ENCODE data around the gene LCORL.
"Not testable (repeated sequence)": the region's sequence is repeated elsewhere in the genome, so short reads cannot be mapped to it uniquely, and the experiment has no call there.

Gene LCORL

GRCh38 chr4:17884063-17884462, 137.5 kb downstream of the LCORL start:
- Histone ChIP-seq H3K27ac (ENCODE audit: low read depth, low read length) (no peak overlapping the region), H3K9me3 (ENCODE audit: low read length) (no peaks in the 10 kb centered on the region), H3K36me3 (ENCODE audit: insufficient read depth, low read length) (no peaks in the 10 kb centered on the region), H3K4me3 (ENCODE audit: low read depth in 1 of 2, low read length in 2 of 2) (no peak overlapping the region), H3K27me3 (ENCODE audit: control insufficient read depth in 1 of 2, insufficient read depth in 2 of 2, low read length in 2 of 2) (no peaks in the 10 kb centered on the region), H3K4me1 (ENCODE audit: insufficient read depth, low read length) (no peaks in the 10 kb centered on the region), H3K9ac (ENCODE audit: low read length) (no peak overlapping the region)

DNA sequence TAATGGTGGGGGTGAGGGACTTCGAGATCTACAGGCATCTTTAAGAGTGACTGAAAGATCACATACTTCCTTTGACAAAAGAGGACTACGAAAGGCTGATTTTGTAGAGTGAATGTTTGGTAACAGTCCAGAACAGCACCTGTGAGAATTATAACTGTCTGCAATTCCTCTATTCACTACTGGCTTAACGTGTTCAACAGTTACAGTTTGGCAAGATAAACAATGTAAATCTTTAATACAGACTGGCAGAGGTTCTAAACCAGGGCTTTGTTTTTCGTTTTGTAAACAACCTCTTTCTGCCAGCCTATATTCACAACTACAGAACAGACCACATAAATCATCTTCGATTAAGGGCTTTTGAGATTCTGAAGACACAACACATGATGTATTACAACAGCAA, 143.9 kb downstream of the LCORL start:
- Histone ChIP-seq H3K4me3 (ENCODE audit: low read depth in 1 of 2, low read length in 2 of 2) (no peak overlapping the region), H3K27ac (ENCODE audit: low read depth, low read length) (no peak overlapping the region), H3K9me3 (ENCODE audit: low read length) (no peaks in the 10 kb centered on the region), H3K9ac (ENCODE audit: low read length) (no peak overlapping the region), H3K36me3 (ENCODE audit: insufficient read depth, low read length) (no peaks in the 10 kb centered on the region), H3K27me3 (ENCODE audit: control insufficient read depth in 1 of 2, insufficient read depth in 2 of 2, low read length in 2 of 2) (no peaks in the 10 kb centered on the region), H3K4me1 (ENCODE audit: insufficient read depth, low read length) (no peaks in the 10 kb centered on the region)

DNA sequence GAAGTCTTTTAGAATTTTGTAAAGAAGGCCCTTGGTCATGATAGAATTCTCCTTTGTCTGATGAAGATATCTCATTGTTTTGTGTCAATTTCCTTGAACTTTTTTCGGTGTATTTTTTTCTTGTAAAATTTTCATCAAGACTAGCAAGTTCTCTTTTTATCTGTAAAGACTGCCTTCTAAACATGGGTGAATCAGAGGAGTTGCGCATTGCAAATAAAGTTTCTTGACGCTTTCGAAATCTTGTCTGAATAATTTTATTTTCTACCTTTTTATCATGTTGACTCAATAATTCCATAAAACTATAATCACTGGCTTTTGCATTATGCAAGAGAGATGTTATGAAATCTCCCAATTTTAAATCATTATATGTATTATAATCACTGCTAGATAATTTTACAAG, 144.6 kb downstream of the LCORL start:
- H3K27ac ChIP-seq (ENCODE audit: low read depth, low read length): no peak overlapping the region
- H3K36me3 ChIP-seq (ENCODE audit: insufficient read depth, low read length): no peaks in the 10 kb centered on the region
- H3K4me3 ChIP-seq (ENCODE audit: low read depth in 1 of 2, low read length in 2 of 2): no peak overlapping the region
- no peaks in the 10 kb centered on the region for H3K4me1 ChIP-seq (ENCODE audit: insufficient read depth, low read length)
- H3K9ac ChIP-seq (ENCODE audit: low read length): no peak overlapping the region
- no peaks in the 10 kb centered on the region for H3K27me3 ChIP-seq (ENCODE audit: control insufficient read depth in 1 of 2, insufficient read depth in 2 of 2, low read length in 2 of 2)
- H3K9me3 ChIP-seq (ENCODE audit: low read length): no peaks in the 10 kb centered on the region

GRCh38 chr4:17875402-17876070, 146.0 kb downstream of the LCORL start:
- Histone ChIP-seq H3K9ac (ENCODE audit: low read length) (no peak overlapping the region), H3K27ac (ENCODE audit: low read depth, low read length) (no peak overlapping the region), H3K27me3 (ENCODE audit: control insufficient read depth in 1 of 2, insufficient read depth in 2 of 2, low read length in 2 of 2) (no peaks in the 10 kb centered on the region), H3K9me3 (ENCODE audit: low read length) (no peaks in the 10 kb centered on the region), H3K36me3 (ENCODE audit: insufficient read depth, low read length) (no peaks in the 10 kb centered on the region), H3K4me1 (ENCODE audit: insufficient read depth, low read length) (no peaks in the 10 kb centered on the region), H3K4me3 (ENCODE audit: low read depth in 1 of 2, low read length in 2 of 2) (no peak overlapping the region)

DNA sequence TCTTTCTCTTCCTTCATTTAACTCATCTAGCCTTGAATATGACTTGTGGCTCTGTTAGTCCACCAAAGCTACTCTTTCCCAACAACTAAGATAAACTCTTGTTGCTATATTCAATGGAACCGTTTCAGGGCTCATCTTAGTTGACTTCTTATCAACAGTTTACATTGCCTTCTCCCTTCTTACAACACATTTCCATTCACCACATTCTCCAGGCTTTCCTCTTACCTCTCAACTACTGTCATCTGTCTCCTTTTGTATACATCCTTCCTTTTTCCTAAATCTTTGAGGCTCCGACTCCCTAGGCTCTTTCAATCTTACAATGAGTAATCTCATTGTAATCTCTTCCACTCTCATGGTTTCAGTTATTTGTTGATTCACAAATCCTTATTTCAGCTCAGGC, 152.2 kb downstream of the LCORL start:
- H3K9ac ChIP-seq (ENCODE audit: low read length): no peak overlapping the region
- no peak overlapping the region for H3K4me3 ChIP-seq (ENCODE audit: low read depth in 1 of 2, low read length in 2 of 2)
- H3K27me3 ChIP-seq (ENCODE audit: control insufficient read depth in 1 of 2, insufficient read depth in 2 of 2, low read length in 2 of 2): no peaks in the 10 kb centered on the region
- H3K27ac ChIP-seq (ENCODE audit: low read depth, low read length): no peak overlapping the region
- H3K9me3 ChIP-seq (ENCODE audit: low read length): no peaks in the 10 kb centered on the region
- no peaks in the 10 kb centered on the region for H3K36me3 ChIP-seq (ENCODE audit: insufficient read depth, low read length)
- H3K4me1 ChIP-seq (ENCODE audit: insufficient read depth, low read length): no peaks in the 10 kb centered on the region

DNA sequence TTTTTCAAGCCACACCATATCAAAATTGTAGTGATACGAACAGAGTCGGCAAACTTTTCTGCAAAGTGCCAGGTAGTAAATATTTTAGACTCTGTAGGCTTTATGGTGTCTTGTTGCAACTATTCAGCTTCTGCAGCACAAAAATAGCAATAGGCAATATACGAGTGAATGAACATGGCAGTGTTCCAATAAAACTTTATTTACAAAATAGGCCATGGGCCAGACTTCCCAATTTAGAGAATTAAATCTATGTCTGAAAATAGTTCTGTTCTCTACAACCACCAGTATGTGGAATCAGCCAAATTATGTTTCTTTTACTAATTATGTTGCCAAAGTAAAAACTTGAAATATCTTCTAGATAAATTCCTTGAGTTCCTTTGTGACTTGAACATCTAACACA, 154.3 kb downstream of the LCORL start:
- Histone ChIP-seq H3K9me3 (ENCODE audit: low read length) (no peaks in the 10 kb centered on the region), H3K4me1 (ENCODE audit: insufficient read depth, low read length) (no peaks in the 10 kb centered on the region), H3K27me3 (ENCODE audit: control insufficient read depth in 1 of 2, insufficient read depth in 2 of 2, low read length in 2 of 2) (no peaks in the 10 kb centered on the region), H3K9ac (ENCODE audit: low read length) (no peak overlapping the region), H3K4me3 (ENCODE audit: low read depth in 1 of 2, low read length in 2 of 2) (no peak overlapping the region), H3K36me3 (ENCODE audit: insufficient read depth, low read length) (no peaks in the 10 kb centered on the region), H3K27ac (ENCODE audit: low read depth, low read length) (no peak overlapping the region)

GRCh38 chr4:17866810-17867209, 154.7 kb downstream of the LCORL start:
- Histone ChIP-seq H3K9ac (ENCODE audit: low read length) (no peak overlapping the region), H3K9me3 (ENCODE audit: low read length) (no peaks in the 10 kb centered on the region), H3K4me1 (ENCODE audit: insufficient read depth, low read length) (no peaks in the 10 kb centered on the region), H3K4me3 (ENCODE audit: low read depth in 1 of 2, low read length in 2 of 2) (no peak overlapping the region), H3K27me3 (ENCODE audit: control insufficient read depth in 1 of 2, insufficient read depth in 2 of 2, low read length in 2 of 2) (no peaks in the 10 kb centered on the region), H3K36me3 (ENCODE audit: insufficient read depth, low read length) (no peaks in the 10 kb centered on the region), H3K27ac (ENCODE audit: low read depth, low read length) (no peak overlapping the region)

GRCh38 chr4:17865866-17866363, 155.6 kb downstream of the LCORL start:
- no peaks in the 10 kb centered on the region for H3K9me3 ChIP-seq (ENCODE audit: low read length)
- no peak overlapping the region for H3K9ac ChIP-seq (ENCODE audit: low read length)
- H3K27ac ChIP-seq (ENCODE audit: low read depth, low read length): no peak overlapping the region
- no peaks in the 10 kb centered on the region for H3K4me1 ChIP-seq (ENCODE audit: insufficient read depth, low read length)
- no peaks in the 10 kb centered on the region for H3K36me3 ChIP-seq (ENCODE audit: insufficient read depth, low read length)
- no peak overlapping the region for H3K4me3 ChIP-seq (ENCODE audit: low read depth in 1 of 2, low read length in 2 of 2)
- H3K27me3 ChIP-seq (ENCODE audit: control insufficient read depth in 1 of 2, insufficient read depth in 2 of 2, low read length in 2 of 2): no peaks in the 10 kb centered on the region

DNA sequence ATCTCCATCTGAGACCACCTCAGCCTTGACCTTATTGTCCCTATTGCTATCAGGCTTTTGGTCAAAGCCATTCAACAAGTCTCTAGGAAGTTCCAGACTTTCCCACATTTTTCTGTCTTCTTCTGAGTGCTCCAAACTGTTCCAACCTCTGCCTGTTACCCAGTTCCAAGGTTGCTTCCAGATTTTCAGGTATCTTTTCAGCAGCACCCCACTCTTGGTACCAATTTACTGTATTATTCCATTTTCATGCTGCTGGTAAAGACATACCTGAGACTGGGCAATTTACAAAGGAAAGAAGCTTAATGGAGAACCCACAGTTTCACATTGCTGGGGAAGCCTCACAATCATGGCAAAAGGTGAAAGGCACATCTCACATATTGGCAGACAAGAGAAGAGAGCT, 159.6 kb downstream of the LCORL start:
- H3K9me3 ChIP-seq (ENCODE audit: low read length); H3K4me3 ChIP-seq (ENCODE audit: low read depth in 1 of 2, low read length in 2 of 2); H3K27ac ChIP-seq (ENCODE audit: low read depth, low read length); H3K9ac ChIP-seq (ENCODE audit: low read length); H3K4me1 ChIP-seq (ENCODE audit: insufficient read depth, low read length); H3K27me3 ChIP-seq (ENCODE audit: control insufficient read depth in 1 of 2, insufficient read depth in 2 of 2, low read length in 2 of 2); H3K36me3 ChIP-seq (ENCODE audit: insufficient read depth, low read length): not testable (repeated sequence)

DNA sequence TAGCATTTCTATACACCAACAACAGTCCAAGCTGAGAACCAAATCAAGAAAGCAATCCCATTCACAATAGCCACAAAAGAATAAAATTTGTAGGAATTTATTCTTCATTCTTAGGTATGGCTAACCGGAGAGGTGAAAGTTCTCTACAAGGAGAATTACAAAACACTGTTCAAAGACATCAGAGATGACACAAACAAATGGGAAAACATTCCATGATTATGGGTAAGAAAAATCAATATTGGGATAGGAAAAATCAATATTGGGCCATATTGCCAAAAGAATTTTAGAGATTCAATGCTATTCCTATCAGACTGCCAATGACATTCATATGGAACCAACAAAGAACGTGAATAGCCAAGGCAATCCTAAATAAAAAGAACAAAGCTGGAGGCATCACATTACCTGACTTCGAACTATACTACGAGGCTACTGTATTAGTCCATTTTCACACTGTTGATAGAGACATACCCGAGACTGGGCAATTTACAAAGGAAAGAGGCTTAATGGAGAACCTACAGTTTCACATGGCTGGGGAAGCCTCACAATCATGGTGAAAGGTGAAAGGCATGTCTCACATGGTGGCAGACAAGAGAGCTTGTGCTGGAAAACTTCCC, 161.7 kb downstream of the LCORL start:
- no peak overlapping the region for H3K27ac ChIP-seq (ENCODE audit: low read depth, low read length)
- H3K4me3 ChIP-seq (ENCODE audit: low read depth in 1 of 2, low read length in 2 of 2): no peak overlapping the region
- H3K36me3 ChIP-seq (ENCODE audit: insufficient read depth, low read length): no peaks in the 10 kb centered on the region
- no peak overlapping the region for H3K9ac ChIP-seq (ENCODE audit: low read length)
- H3K27me3 ChIP-seq (ENCODE audit: control insufficient read depth in 1 of 2, insufficient read depth in 2 of 2, low read length in 2 of 2): no peaks in the 10 kb centered on the region
- H3K9me3 ChIP-seq (ENCODE audit: low read length): no peaks in the 10 kb centered on the region
- no peaks in the 10 kb centered on the region for H3K4me1 ChIP-seq (ENCODE audit: insufficient read depth, low read length)

GRCh38 chr4:17854036-17854435, 167.5 kb downstream of the LCORL start:
- no peak overlapping the region for H3K27ac ChIP-seq (ENCODE audit: low read depth, low read length)
- H3K36me3 ChIP-seq (ENCODE audit: insufficient read depth, low read length): no peaks in the 10 kb centered on the region
- H3K4me1 ChIP-seq (ENCODE audit: insufficient read depth, low read length): no peaks in the 10 kb centered on the region
- H3K9ac ChIP-seq (ENCODE audit: low read length): no peak overlapping the region
- no peaks in the 10 kb centered on the region for H3K27me3 ChIP-seq (ENCODE audit: control insufficient read depth in 1 of 2, insufficient read depth in 2 of 2, low read length in 2 of 2)
- no peak overlapping the region for H3K4me3 ChIP-seq (ENCODE audit: low read depth in 1 of 2, low read length in 2 of 2)
- H3K9me3 ChIP-seq (ENCODE audit: low read length): no peaks in the 10 kb centered on the region

DNA sequence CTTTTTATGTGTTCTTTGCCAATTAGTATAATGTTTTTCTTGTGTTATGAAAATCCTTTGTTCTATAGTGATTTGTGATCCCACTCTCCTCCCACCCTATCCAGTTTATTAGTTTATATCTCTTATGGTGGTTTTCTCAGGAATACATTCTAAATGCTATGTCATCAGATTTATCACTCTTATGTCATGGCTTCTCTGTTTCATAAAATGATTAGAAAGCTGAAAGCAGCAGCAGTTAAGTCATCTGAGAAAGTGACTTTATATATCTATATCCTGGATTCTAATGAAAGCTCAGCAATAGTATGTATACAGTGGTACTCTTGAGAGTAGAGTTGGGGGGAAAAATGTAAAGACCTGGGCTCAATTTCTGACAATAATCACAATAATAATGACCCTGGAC, 169.6 kb downstream of the LCORL start:
- no peaks in the 10 kb centered on the region for H3K36me3 ChIP-seq (ENCODE audit: insufficient read depth, low read length)
- H3K4me3 ChIP-seq (ENCODE audit: low read depth in 1 of 2, low read length in 2 of 2): no peak overlapping the region

More for the DNA sequence above, 169.6 kb downstream of the LCORL start:
- Histone ChIP-seq H3K9ac (ENCODE audit: low read length) (no peak overlapping the region), H3K9me3 (ENCODE audit: low read length) (no peaks in the 10 kb centered on the region), H3K4me1 (ENCODE audit: insufficient read depth, low read length) (no peaks in the 10 kb centered on the region), H3K27me3 (ENCODE audit: control insufficient read depth in 1 of 2, insufficient read depth in 2 of 2, low read length in 2 of 2) (no peaks in the 10 kb centered on the region), H3K27ac (ENCODE audit: low read depth, low read length) (no peak overlapping the region)

Data from muscle layer of colon (tissue), 2 donors.